Fibroblast of skin of left quadriceps (primary cell): ENCODE measurements around the gene CUL1.

ENCODE experiments used
- DNase-seq, 2 experiments: peaks; one replicate each; pipeline ENCODE4 v3.0.0-alpha.2; 2013; ENCODE audit warnings: low read depth in 2 of 2

Gene CUL1

DNA sequence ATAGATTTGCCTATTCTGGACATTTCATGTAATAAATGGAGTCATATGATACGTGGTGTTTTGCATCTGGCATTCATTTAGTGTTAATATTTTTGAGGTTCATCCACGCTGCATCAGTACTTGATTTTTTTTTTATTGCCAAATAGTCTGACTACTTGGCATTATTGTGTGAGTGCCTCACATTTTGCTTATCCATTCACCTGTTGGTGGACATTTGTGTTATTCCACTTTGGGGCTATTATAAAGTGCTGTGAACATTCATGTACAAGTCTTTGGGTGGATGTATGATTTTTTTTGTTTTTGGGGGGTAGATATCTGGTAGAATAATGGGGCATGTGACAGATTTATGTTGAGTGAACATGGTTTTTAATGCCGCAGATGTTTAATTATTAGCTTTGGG lies 19.7 kb downstream of the CUL1 start:
- no peak for DNase-seq

DNA sequence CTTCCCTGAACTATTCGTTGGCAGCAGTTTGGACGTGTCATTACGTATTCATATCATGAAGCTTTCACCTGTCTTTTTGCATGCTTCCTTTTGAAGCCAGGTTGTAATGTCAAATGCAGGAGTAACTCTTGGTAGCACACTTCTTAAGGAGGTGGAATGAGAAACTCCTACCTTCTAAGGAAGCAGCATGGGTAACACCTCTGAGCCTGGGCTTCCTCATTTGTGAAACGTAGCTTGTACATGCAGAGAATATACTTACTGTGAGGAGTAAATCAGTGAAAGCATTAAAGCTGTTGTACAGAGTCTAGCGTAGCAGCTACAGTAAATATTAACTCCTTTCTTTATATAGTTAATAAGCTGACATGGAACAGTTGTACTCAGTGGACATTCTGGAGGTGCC lies 21.1 kb downstream of the CUL1 start:
- DNase-seq: no peak

DNA sequence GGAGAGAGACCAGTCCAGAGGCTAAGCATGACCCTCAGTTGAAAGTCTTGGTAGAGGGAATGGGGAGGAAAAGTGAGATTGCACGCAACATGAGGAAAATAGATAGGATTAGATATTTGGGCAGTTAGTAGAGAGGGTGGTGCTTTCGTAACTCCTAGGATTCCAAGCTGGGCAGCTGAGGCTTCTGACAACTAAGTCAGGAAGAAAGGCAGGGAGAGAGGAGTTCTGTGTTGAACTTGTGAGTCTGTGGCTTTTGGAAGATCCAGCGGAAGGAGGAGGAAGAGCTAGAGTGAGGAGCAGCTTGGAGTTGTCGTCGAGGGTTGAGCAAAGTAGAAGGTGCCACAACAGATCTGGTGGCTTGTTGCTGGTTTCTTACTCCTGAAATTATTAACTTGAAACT lies 21.8 kb downstream of the CUL1 start:
- no peak for DNase-seq

DNA sequence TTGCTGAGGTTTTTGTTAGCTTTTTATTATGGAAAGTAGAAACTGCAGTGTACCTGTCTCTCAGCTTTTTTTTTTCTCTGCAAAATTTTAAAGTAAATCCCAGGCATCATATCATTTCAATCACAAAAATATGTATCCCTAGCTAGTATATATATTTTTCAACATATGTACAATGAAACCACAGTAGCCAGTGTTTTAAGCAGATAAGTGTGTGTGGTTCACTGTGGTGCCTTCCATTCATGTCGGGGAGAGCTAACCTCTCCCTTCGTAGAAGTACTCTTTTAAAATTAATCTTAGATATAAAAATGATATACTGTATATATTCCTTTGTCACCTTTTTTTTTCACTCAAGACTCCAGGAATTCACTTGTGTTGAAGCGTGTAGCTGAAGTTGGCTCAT lies 22.7 kb downstream of the CUL1 start:
- DNase-seq: no peak

DNA sequence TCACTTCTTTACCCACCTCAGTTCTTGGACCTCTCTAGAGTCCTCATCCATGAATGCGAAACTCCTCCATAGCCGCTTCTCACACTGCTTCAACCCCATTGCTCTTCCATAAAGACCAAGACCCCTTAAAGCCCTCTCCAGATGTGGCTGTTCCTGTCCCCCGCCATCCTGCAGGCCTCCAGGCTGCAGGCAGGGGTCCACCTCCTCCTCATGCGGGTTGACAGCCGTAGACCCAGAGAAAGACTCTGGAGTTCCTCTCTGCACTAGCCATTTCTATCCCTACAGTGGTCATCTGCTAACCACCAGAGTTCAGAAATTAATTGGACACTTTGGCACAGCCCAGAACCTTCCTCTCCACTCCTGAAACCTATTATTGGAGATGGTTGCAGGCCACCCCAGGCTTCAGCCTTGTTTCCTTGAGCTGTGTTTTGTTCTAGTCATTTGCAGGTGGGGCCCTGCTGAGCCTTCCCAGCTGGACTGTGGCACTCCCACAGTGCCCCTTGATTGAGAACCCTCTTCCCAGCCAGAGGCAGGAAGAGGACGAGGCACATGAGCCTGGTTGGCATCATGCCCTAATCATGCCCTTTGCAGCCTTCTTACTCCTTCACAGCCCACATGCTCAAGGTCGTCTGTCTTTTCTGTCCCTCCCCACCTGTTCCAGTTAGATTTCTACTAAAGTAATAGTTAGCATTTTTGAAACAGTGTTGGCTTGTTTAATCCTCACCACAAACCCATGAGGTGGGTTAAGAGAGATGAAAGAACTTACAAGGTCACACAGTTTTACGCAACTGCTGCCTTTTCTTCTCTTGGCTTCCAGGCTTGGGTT lies 23.9 kb downstream of the CUL1 start:
- no peak for DNase-seq

DNA sequence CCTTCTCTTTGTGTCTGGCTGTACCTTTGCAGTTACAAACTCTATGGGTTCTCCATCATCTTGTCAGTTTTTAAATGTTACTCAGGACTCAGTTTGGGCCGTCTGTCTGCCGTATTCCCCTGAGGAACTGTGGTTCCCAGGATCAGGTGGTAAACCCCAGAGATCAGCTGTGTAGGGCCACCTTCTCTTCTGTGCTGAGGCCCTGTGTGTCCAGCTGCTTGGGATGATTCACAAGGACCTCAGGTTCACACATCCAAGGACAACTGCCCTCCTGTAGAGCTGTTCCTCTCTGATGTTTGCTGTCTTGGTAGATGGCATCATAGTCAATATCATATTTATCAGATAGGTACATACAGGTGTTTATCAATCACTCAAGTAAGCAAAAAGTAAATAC lies 24.5 kb downstream of the CUL1 start:
- DNase-seq: no peak

DNA sequence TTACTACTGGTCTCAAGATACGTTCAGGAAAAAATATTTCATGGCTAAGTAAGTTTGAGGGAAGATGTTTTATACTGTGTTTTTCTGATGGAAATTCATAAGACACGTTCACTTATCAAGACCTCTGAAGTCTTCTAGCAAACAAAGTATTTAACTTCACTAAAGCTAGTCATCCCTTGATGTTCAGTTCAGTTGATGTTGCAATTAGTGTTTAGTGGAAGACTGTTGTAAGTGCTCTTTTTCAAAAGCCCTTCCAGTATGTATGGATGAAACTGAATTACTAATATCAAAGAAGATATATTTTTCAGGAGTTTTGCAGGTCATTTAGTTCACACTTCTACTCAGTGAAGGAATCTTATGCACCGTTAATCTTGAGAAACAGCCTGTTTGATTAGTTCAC lies 25.1 kb downstream of the CUL1 start:
- no peak for DNase-seq

DNA sequence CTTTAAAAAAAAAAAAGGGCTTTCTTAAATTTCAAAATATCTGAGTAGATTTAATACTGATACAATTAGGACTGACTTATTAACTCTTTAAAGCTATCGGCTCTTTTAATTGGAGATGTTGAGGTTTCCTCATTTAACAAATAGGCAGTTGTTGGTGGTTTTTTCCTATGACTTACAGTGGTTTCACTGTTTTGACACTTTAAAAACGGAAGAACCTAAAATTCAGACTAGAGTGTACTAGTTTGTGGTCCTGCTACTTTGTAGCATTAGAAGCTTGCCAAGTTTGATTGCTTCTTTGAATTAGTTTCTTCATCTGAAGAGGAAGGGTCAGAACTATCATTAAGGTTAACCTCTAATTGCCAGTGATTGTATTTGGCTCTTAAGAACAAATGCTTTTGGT lies 27.7 kb downstream of the CUL1 start:
- no peak for DNase-seq

DNA sequence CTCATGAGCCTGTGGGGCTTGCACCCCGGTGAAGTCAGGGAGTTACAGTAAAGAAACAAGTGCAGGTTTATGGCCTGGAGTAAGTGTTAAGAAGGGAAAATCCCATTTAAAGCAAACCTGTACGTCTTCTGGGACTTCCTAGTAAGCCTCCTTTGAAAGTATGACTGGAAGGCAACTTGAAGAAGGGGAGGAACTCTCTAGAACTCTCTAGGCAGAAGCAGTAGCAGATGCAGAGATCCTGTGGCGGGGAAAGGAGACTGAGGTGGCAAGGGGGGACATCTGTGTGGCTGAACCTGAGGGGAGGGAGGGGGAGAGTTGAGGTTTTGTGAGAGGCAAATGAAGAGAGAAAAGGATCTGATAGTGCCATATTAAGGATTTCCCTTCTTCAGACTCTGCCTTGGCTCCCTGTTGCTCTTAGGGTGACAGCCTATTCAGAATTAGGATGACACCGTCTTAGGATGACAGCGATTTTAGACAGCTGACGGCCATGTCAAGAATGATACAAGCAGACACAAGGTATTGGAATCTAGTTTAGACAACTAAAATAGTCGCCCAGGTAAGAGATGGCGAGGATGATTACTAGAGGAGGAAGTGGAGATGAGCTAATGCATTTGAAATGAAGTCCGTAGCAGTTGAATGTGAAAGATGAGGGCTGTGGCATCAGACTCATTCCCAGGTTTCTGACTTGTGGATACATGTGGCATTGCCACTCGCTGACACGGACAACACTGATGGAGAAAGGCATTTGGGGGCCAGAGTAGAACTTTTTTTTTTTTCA lies 29.0 kb downstream of the CUL1 start:
- DNase-seq: no peak

DNA sequence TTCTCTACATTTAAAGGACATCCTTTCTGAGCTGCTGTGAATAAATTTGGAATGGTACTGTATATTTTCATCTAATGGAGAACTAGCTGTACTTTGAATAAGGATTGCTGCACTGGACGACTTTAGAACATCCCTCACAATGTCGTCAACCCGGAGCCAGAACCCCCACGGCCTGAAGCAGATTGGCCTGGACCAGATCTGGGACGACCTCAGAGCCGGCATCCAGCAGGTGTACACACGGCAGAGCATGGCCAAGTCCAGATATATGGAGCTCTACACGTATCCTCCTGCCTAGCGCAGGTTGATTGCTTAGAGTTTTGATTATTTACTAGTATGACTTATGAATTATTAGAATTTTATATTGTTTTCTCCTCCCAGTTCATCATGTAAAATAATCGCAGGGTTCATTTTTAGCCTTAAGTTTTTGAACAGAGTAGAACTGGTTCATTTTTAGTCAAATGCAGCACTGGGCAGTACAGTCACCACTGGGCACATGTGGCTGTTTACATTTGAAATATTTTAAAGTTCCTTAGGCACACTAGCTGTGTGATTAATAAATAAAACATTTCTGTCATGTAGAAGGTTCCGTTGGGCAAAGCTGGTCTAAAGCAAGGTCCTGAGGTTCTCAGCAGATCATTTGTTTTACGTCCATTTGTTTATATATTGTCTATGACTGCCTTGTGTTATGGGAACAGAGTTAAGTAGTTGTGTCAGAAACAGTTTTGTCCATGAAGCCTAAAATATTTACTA lies 31.5 kb downstream of the CUL1 start:
- no peak for DNase-seq

DNA sequence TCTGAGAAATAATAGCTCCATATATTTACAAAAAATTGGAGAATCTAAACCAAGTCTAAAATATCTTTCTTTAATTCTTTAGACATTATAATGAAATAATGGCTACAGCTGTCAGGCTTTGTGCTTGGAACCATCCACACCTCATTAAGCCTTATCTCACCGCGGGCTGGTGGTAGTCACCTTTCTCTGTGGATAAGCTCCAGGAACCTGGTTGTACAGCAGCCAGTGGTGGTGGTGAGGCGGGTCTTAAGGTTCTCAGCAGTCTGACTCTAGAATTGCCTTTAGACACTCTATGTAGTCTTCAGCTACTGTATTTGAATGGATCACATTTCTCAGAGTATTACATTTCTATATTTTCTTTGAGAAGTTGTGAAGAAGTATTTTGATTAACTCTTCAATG lies 34.2 kb downstream of the CUL1 start:
- no peak for DNase-seq

DNA sequence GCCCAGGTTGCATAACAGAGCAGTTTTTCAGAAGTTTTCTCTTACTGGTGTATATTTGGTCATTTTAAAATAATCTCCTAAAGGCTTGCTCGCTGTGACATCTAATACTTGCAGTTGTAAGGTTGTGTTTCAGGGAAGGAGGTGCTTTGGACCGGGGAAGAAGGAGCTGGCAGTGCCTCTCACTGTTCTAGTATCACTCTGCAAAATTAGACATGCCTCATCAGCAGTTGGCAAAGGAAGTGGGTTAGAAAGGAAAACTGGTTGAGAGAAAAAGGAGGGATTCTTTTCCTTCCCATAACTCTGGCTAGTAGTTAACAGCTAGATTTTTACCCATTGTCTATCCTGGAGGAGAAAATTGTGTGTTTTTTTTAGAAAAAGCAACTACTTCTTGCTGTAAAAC lies 34.8 kb downstream of the CUL1 start:
- no peak for DNase-seq

DNA sequence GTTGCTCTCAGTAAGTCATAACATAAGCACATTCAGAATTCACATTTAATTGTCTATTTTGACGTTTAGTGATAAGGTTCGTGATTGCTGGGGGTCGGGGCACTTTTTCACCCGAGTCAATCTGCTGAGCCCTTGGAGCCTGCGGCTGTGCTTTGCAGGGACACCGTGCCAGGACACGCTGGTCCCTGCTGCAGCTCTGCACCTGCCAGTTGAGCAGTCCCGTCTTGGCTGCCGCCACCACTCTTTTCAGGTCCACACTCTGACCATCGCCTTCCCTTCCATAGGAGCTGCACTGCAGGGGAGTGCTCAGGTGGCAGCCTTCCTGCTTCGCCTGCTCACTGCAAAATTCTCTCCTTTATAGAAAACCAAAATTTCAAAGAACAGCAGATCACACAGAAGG lies 36.4 kb downstream of the CUL1 start:
- no peak for DNase-seq

DNA sequence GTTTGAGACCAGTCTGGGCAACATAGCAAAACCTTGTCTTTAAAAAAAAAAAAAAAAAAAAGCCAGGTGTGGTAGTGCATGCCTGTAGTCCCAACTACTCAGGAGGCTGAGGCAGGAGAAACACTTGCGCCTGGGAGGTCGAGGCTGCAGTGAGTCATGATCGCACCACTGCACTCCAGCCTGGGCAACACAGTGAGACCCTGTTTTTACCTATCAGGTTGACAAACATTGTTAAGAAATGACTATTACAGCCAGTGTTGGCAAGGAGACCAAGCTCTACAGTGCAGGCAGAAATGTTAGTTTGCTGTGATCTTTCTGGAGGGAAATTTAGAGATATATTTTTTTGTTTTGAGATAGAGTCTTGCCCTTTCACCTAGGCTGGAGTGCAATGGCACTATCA lies 37.3 kb downstream of the CUL1 start:
- no peak for DNase-seq

DNA sequence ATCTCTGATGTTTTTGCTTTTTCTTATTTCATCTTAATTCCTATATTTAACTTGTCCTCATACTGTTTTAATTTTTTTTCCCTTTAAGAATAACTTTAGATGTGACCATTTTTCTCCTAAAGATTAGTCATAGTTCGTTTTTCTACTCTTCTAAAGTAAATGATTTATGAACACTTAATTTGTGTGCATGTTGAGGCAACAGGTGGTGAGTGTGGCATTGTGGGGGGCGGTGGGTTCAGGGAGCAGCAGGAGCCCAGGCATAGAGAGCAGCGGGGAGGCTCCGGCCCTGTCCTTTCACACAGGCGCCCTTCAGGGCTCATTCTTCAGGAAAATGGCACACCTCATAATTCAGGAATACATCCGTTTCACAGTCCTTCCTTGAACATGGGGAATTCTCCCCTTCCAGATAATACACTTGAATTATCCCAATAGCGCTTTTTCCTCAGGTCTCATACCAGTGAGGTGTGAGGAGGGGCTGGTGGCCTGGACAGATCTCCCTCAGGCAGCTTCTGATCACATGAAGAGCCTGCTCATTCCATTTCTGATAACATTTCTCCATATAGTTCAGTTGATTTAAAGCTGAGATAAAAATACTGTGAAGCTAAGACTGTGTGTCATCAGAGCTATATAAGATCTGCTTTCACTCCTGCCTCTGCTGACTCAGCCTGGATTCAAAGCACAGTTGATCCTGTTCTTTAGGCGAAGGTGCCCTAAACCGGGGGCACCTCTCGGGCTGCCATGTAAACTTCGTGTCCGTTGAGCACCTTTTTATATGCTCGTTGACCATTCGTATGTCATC lies 40.2 kb downstream of the CUL1 start:
- DNase-seq: no peak

DNA sequence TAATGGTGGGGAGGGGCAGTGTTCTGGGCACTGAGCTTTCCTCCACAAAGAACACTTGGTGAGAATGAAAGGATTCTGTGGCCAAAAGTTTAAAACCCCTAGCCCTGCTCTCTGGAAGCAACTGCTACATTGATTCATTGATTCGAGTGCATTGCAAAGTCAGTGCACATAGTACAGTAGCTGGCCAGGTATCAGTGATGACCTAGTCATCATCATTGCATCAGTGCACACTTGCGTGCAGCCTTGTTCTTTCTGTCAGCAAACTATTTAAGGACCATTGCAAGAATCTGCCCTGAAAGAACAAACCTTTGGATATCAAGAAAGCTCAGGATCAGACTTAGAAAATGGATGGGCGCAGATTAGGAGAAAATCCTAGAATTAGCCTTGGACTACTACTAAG lies 47.4 kb downstream of the CUL1 start:
- no peak for DNase-seq

DNA sequence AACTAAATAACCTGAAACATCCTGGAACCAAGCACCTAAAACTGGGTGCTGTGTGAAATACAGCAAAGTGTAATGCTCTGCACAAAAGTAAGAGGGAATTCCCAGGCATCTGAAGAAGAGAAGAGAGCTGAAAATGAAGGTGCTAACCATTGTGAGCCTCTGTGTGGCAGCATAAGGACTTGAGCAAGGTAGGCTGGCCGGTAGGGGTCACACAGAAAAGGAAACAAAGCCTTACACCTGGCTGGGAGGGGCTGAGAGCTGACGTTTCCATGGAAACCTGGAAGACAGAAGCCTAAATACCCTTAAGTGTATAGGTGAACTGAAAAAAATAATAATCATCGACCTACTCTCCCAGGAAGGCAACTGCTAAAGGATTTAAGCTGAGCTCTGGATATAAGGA lies 48.6 kb downstream of the CUL1 start:
- no peak for DNase-seq

DNA sequence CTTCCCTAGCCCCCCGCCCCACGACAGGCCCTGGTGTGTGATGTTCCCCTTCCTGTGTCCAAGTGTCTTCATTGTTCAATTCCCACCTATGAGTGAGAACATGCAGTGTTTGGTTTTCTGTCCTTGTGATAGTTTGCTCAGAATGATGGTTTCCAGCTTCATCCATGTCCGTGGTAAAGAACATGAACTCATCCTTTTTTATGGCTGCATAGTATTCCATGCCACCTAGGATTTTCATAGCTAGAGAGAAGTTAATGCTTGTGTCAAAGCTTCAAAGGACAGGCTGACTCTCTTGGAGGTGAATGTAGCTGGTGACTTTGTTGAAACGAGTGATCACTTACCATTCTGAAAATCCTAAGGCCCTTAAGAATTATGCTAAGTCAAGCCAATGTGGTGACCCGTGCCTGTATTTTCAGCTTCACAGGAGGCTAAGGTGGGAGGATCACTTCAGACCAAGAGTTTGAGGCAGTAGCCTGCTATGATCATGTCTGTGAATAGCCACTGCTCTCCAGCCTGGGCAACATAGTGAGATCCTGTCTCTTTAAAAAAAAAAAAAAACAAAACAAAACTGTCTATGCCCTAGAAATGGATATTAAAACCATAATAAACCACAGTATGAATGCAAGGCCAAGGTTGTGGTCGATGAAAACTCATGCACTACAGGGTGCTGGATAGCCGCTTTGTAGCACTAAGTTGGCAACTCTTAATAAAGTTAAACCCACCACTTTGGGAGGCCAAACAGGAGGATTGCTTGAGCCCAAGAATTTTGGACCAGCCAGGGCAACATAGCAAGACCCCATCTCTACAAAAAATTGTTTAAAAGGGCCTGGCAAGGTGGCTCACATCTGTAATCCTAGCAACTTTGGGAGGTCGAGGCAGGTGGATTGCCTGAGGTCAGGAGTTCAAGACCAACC lies 52.0 kb downstream of the CUL1 start:
- DNase-seq: no peak

DNA sequence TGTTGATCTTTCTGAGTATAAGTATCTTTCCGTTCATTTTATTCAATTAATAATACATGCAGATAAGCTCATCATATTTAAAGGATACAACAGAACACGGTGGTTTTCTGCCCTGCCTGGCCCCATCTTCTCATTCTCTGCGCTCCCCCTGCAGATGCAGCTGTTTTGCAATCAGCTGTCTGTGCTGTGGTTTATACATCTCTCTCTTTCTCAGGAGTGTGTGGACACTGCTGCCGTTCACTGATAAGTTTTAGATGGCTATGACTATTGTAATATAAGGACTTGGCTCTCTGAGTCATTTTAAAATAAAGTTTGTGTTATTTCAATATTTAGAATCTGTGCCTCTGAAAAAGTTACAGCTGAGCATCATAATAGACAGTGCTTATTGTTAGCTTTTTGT lies 54.5 kb downstream of the CUL1 start:
- no peak for DNase-seq

DNA sequence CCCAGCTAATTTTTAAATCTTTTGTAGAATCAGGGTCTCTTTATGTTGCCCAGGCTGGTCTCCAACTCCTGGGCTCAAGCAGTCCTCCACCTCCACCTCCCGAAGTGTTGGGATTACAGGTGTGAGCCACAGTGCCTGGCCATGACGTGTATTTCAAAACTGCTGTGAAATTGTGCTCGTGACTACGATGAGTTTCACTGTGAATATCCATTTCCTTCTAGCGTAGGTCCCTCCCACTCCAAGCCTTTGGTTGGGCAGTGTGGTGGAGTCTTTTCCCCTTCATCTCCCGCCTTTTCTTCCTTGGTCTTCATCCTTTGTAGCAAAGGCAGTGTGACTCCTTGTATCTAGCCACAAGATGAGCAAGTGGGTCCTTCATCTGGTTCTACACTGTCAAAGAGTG lies 56.2 kb downstream of the CUL1 start:
- no peak for DNase-seq
